ENCODE measurements around the gene PRKCE. TPM values are rescaled to one million over a fixed set of nuclear protein-coding genes. Genes with fewer than 3 reads are reported as not detected.

Gene PRKCE
- total RNA-seq, 2 donors from 2014 or later: 7.3 to 20.8 TPM

- H3K4me3 ChIP-seq: no peak overlapping the region
- H3K27me3 ChIP-seq: no peaks in the 10 kb centered on the region
- peak overlapping the region in 1 of 4 donors; percentile 33 for H3K27ac ChIP-seq
- no peak for TF ChIP-seq CTCF (IDR thresholded peaks at IDR 0.05)
- no peak for TF ChIP-seq POLR2A (IDR thresholded peaks at IDR 0.05)
- H3K4me1 ChIP-seq: peaks cover 43% of the 10 kb centered on the region
- WGBS, 2 donors: 81 to 86% methylated on average over 12 of the region's 12 CpGs
- no peak for DNase-seq
- H3K36me3 ChIP-seq (replicated peaks in 1 of 2; ENCODE audit: insufficient read depth in 1 of 2, low read depth in 2 of 2): no peaks in the 10 kb centered on the region
- no peak for ATAC-seq
- intact Hi-C loops (cut with DNase I): no loop called here
- H3K9me3 ChIP-seq: no peaks in the 10 kb centered on the region
Measured at GRCh38 chr2:45908316-45909170, 257.1 kb downstream of the PRKCE start.

- intact Hi-C loops (cut with DNase I): no loop called here
- no peak for DNase-seq
- Histone ChIP-seq H3K9me3 (no peaks in the 10 kb centered on the region), H3K27me3 (no peaks in the 10 kb centered on the region), H3K4me1 (peaks cover 46% of the 10 kb centered on the region), H3K4me3 (no peak overlapping the region), H3K36me3 (replicated peaks in 1 of 2; ENCODE audit: insufficient read depth in 1 of 2, low read depth in 2 of 2) (no peaks in the 10 kb centered on the region), H3K27ac (peak overlapping the region in 3 of 4 donors; percentile 16 to 46 (median 33))
- WGBS, 2 donors: 86 to 88% methylated on average over 3 of the region's 3 CpGs
- TF ChIP-seq CTCF (IDR thresholded peaks at IDR 0.05) (no peak), POLR2A (IDR thresholded peaks at IDR 0.05) (no peak)
- ATAC-seq: no peak
Measured at GRCh38 chr2:45909171-45909565, 257.7 kb downstream of the PRKCE start.

- no peak overlapping the region for H3K4me3 ChIP-seq
- ATAC-seq (peak; percentile 88), DNase-seq (peak; percentile 50 to 78 (median 64))
- 30 to 35% methylated on average over 4 to 5 of the region's 5 CpGs for whole genome bisulfite sequencing, 2 donors
- no peaks in the 10 kb centered on the region for H3K27me3 ChIP-seq
- H3K36me3 ChIP-seq (replicated peaks in 1 of 2; ENCODE audit: insufficient read depth in 1 of 2, low read depth in 2 of 2): no peaks in the 10 kb centered on the region
- H3K4me1 ChIP-seq: peaks cover 46% of the 10 kb centered on the region
- no peak for TF ChIP-seq POLR2A (IDR thresholded peaks at IDR 0.05)
- no peak for TF ChIP-seq CTCF (IDR thresholded peaks at IDR 0.05)
- H3K9me3 ChIP-seq: no peaks in the 10 kb centered on the region
- intact Hi-C loops (cut with DNase I): no loop called here
- H3K27ac ChIP-seq: peak overlapping the region in 2 of 4 donors; percentile 16 to 46
Measured at GRCh38 chr2:45909677-45910191, 258.3 kb downstream of the PRKCE start.

GRCh38 chr2:45910473-45911060 lies 259.1 kb downstream of the PRKCE start:
- Histone ChIP-seq H3K9me3 (no peaks in the 10 kb centered on the region), H3K4me1 (peaks cover 46% of the 10 kb centered on the region), H3K4me3 (no peak overlapping the region), H3K36me3 (replicated peaks in 1 of 2; ENCODE audit: insufficient read depth in 1 of 2, low read depth in 2 of 2) (no peaks in the 10 kb centered on the region), H3K27ac (peak overlapping the region in 1 of 4 donors; percentile 16), H3K27me3 (no peaks in the 10 kb centered on the region)
- WGBS, 2 donors: 91 to 93% methylated on average over 7 of the region's 7 CpGs
- ATAC-seq: no peak
- intact Hi-C loops (cut with DNase I): no loop called here
- TF ChIP-seq CTCF (IDR thresholded peaks at IDR 0.05) (no peak), POLR2A (IDR thresholded peaks at IDR 0.05) (no peak)
- DNase-seq: no peak

Data from body of pancreas (tissue), 4 donors.